PFSK-1 (cell line): ENCODE data around the gene ANKFY1.

Source experiments
- POLR2AphosphoS5 ChIP-seq: IDR thresholded peaks from 2 replicates; pipeline ENCODE4 v1.6.1; 2012; ENCODE audit warnings: low read depth, mild to moderate bottlenecking, control low read depth, low read length, moderate library complexity
- SIN3A ChIP-seq: IDR thresholded peaks from 2 replicates; pipeline ENCODE4 v1.6.1; 2012; ENCODE audit warnings: mild to moderate bottlenecking, low read length, moderate library complexity, borderline replicate concordance; ENCODE audit not compliant: insufficient read depth
- TAF1 ChIP-seq: IDR thresholded peaks from 2 replicates; pipeline ENCODE4 v1.6.1; 2012; ENCODE audit warnings: low read length, control low read depth, borderline replicate concordance; ENCODE audit not compliant: insufficient read depth

DNA sequence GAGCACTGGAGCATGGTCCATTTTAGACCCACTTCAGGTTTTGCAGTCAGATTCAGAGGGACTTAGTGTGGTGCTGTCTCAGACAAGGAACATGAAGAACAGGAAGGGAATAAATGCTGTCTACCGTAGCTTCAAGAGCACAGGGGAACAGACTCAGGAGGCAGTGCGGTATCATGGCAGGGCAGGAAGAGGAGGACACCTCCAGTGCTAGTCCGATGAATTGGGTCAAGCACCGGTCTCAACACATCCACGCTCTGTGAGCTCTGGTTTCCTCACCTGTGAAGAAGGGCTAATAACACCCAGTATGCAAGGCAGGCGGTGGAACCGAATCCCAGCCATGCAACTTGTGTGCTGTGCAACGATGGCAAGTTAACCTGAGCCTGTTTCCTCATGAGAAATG lies 3.6 kb upstream of the ANKFY1 start:
- TF ChIP-seq POLR2AphosphoS5 = no peak; the same call in 1 of the 2 replicates
- no peak for TF ChIP-seq TAF1
- no peak for TF ChIP-seq SIN3A
